Measurements from ENCODE around the gene SLC22A23.

The SLC22A23 gene

GRCh38 chr6:3368685-3369084 is 88.2 kb downstream of the SLC22A23 start:
- no peak for DNase-seq

GRCh38 chr6:3367630-3368029 is 89.2 kb downstream of the SLC22A23 start:
- DNase-seq: peak in 1 of 2 donors; percentile 10

GRCh38 chr6:3366596-3367413 is 90.0 kb downstream of the SLC22A23 start:
- no peak for DNase-seq

- DNase-seq: no peak
These were observed 92.5 kb downstream of the SLC22A23 start for GRCh38 chr6:3364391-3364790.

- DNase-seq: no peak
These were observed 93.4 kb downstream of the SLC22A23 start for GRCh38 chr6:3363296-3364025.

- no peak for DNase-seq
These were observed 95.4 kb downstream of the SLC22A23 start for GRCh38 chr6:3361312-3362037.

GRCh38 chr6:3360727-3361045 is 96.2 kb downstream of the SLC22A23 start:
- DNase-seq: no peak

GRCh38 chr6:3359973-3360726 is 96.7 kb downstream of the SLC22A23 start:
- no peak for DNase-seq

GRCh38 chr6:3359101-3359752 is 97.6 kb downstream of the SLC22A23 start:
- DNase-seq: no peak

- DNase-seq: no peak
These were observed 98.3 kb downstream of the SLC22A23 start for GRCh38 chr6:3358413-3359100.

GRCh38 chr6:3357678-3358077 is 99.2 kb downstream of the SLC22A23 start:
- no peak for DNase-seq

GRCh38 chr6:3356824-3357420 is 99.9 kb downstream of the SLC22A23 start:
- DNase-seq: no peak

- peak; percentile 75 to 83 for DNase-seq
These were observed 100.6 kb downstream of the SLC22A23 start for GRCh38 chr6:3356056-3356823.

- DNase-seq: peak; percentile 23 to 45
These were observed 101.3 kb downstream of the SLC22A23 start for GRCh38 chr6:3355358-3356055.

GRCh38 chr6:3355011-3355357 is 101.9 kb downstream of the SLC22A23 start:
- no peak for DNase-seq

- DNase-seq: no peak
These were observed 102.9 kb downstream of the SLC22A23 start for GRCh38 chr6:3353939-3354338.

- no peak for DNase-seq
These were observed 103.5 kb downstream of the SLC22A23 start for GRCh38 chr6:3353213-3353903.

- no peak for DNase-seq
These were observed 104.2 kb downstream of the SLC22A23 start for GRCh38 chr6:3352678-3353077.

GRCh38 chr6:3351829-3352524 is 104.9 kb downstream of the SLC22A23 start:
- DNase-seq: no peak
